GM10248 (cell line): Measurements from ENCODE around the gene SLC18B1.

Experiments
- CTCF ChIA-PET: fragments of 300-600 bp; sonication (Branson Sonifier 250); formaldehyde crosslinking; extraction: SDS; loops from one replicate; lab custom pipeline; 2021; ENCODE audit warnings: antibody characterized with exemption; lab: Yijun Ruan, JAX
- POLR2A ChIA-PET: fragments of 350-650 bp; sonication (Branson Sonifier 250); formaldehyde crosslinking; extraction: SDS; loops from one replicate; lab custom pipeline; 2020; ENCODE audit warnings: antibody characterized with exemption; lab: Yijun Ruan, JAX
- DNase-seq: peaks from one replicate; pipeline ENCODE4 v3.0.0; 2012; ENCODE audit errors: extremely low spot score
- TF ChIP-seq, protein P1 (sequence below): IDR thresholded peaks from 2 replicates; pipeline ENCODE4 v1.5.1; 2012; ENCODE audit warnings: mild to moderate bottlenecking, low read depth; ENCODE audit errors: extremely low read depth, missing control alignments, control extremely low read depth

The SLC18B1 gene

DNA sequence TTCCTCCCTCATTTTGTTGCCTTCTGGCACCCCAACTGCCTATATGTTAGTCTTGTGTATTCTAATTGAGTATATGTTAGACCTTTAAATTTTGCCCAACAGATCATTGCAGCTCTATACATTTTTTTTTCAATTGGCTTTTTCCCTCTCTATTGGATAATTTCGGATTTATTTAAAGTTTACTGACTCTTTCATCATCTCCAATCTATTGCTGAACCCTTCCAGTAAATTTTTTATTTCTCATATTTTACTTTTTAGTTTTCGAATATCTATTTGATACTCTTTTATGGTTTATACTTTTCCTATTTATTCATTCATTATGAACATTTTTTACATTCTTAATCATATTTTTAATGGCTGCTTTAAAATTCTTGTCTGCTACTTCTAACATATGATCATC, 7.1 kb upstream of the SLC18B1 start:
- TF ChIP-seq, protein P1, sequence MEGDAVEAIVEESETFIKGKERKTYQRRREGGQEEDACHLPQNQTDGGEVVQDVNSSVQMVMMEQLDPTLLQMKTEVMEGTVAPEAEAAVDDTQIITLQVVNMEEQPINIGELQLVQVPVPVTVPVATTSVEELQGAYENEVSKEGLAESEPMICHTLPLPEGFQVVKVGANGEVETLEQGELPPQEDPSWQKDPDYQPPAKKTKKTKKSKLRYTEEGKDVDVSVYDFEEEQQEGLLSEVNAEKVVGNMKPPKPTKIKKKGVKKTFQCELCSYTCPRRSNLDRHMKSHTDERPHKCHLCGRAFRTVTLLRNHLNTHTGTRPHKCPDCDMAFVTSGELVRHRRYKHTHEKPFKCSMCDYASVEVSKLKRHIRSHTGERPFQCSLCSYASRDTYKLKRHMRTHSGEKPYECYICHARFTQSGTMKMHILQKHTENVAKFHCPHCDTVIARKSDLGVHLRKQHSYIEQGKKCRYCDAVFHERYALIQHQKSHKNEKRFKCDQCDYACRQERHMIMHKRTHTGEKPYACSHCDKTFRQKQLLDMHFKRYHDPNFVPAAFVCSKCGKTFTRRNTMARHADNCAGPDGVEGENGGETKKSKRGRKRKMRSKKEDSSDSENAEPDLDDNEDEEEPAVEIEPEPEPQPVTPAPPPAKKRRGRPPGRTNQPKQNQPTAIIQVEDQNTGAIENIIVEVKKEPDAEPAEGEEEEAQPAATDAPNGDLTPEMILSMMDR = no peak
- DNase-seq = no peak

DNA sequence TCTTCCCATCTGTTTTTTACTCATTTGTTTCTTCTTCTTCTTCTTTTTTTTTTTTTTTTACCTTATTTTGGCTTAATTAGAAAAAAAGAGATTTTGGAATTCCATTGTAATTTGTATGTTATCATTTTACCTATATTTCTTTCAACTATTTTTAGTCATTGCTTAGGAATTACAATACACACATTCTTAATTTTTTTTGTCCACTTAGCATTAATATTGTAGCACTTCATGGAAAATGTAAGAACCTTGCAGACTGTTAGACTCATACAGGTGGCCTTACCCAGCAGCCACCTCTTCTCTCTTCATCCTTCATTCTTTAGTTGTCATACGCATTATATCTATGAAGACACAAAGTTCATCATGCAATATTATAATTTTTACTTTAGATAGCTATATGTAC, 5.8 kb upstream of the SLC18B1 start:
- DNase-seq = no peak
- TF ChIP-seq, protein P1 = no peak
- ChIA-PET CTCF (interaction anchor here (1.0 to 2.1 kb wide), 3 partner anchors 13 to 524 kb away, joined by 3 to 5 read pairs (median 3); no protein-coding TSS in a partner anchor), POLR2A (interaction anchor here (1.2 kb wide), 1 partner anchor 10 kb away, joined by 3 read pairs; the partner anchor contains the start of gene RPS12)

More for the DNA sequence above, 7.1 kb upstream of the SLC18B1 start:
- CTCF ChIA-PET = interaction anchor here (1.6 to 2.1 kb wide), 2 partner anchors 11 to 526 kb away, joined by 3 to 5 read pairs; no protein-coding TSS in a partner anchor
- POLR2A ChIA-PET = no interaction called here

- TF ChIP-seq, protein P1 = no peak
- ChIA-PET CTCF (interaction anchor here (4.5 to 8.2 kb wide), 2 partner anchors 13 to 130 kb away, joined by 31 to 101 read pairs; partner anchors contain the start of gene RPS12), POLR2A (no interaction called here)
- DNase-seq = no peak
These were observed 2.2 kb upstream of the SLC18B1 start for GRCh38 chr6:132800656-132801055.

DNA sequence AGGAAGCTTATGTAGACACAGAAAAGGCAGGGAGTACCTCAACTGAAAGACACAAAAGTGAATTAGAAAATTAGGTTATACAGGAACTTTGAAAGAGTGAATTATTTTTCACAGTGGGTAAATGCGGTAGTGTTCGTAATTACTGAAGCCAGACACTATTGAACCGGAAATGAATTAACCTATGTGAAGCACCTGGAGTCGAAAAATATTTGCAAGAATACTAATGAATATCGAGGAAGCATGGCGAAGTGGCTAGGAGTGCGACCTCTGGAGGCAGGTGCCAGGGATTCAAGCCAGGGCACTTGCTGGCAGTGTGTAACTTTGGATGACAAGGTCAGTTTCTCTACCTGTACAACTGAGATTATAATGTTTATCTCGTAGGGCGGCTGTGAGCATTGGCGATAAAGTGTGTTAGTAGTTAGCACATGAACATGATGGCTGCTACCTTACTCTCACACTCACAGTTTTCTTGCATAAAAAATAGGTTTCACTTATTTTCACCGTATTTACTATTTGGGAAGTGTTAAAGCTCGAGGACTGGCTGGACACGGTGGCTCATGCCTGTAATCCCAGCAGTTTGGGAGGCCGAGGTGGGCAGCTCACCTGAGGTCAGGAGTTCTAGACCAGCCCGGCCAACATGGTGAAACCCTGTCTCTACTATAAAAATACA, 567 bp upstream of the SLC18B1 start:
- ChIA-PET POLR2A (interaction anchor here (1.5 kb wide), 1 partner anchor 15 kb away, joined by 4 read pairs; the partner anchor contains the start of gene RPS12), CTCF (interaction anchor here (0.7 to 8.2 kb wide), 20 partner anchors 9 to 519 kb away, joined by 3 to 101 read pairs (median 4); partner anchors contain the start of gene RPS12)
- TF ChIP-seq, protein P1 = peak; percentile 69
- DNase-seq = peak; percentile 75

- POLR2A ChIA-PET = no interaction called here
These were observed 3.0 kb downstream of the SLC18B1 start for GRCh38 chr6:132795461-132795860.

GRCh38 chr6:132792510-132792909, 5.9 kb downstream of the SLC18B1 start:
- ChIA-PET CTCF (interaction anchor here (1.2 to 1.4 kb wide), 3 partner anchors 123 to 513 kb away, joined by 3 to 5 read pairs (median 3); no protein-coding TSS in a partner anchor), POLR2A (interaction anchor here (1.2 kb wide), 1 partner anchor 22 kb away, joined by 3 read pairs; the partner anchor contains the start of gene RPS12)
- TF ChIP-seq, protein P1 = no peak
- DNase-seq = no peak

More at GRCh38 chr6:132795461-132795860, 3.0 kb downstream of the SLC18B1 start:
- DNase-seq = no peak
- TF ChIP-seq, protein P1 = no peak
- CTCF ChIA-PET = interaction anchor here (1.6 to 8.2 kb wide), 2 partner anchors 15 to 18 kb away, joined by 3 to 101 read pairs; partner anchors contain the start of gene RPS12
